HepG2 (cell line): Measurements from ENCODE around the gene PROX1. TPM values are rescaled to one million over a fixed set of nuclear protein-coding genes. Genes with fewer than 3 reads are reported as not detected.
A peak's percentile ranks its signal among the peaks of the same experiment; 100 is the strongest.

Experiments used
- ATAC-seq: fragments of 200-7000 bp; cut with Tn5 transposase; 3 replicates; pipeline ENCODE4 v1.9.1; 2020; ENCODE audit warnings: mild to moderate bottlenecking, moderate library complexity
- BruUV-seq: library from RNA; stranded (reverse); fragments of 400-500 nt; replicated peaks from 2 replicates; lab custom pipeline; 2021; lab: Mats Ljungman, UMichigan
- CTCF ChIA-PET: fragments of 300-600 bp; formaldehyde crosslinking; extraction: SDS; loops from one replicate; lab custom pipeline; 2021; ENCODE audit warnings: low total read pairs, inconsistent platforms, low intra/inter-chr PET ratio; lab: Yijun Ruan, JAX
- POLR2A ChIA-PET: fragments of 350-600 bp; sonication (Branson Sonifier 250); formaldehyde crosslinking; loops from one replicate; lab custom pipeline; 2020; ENCODE audit warnings: antibody characterized with exemption, inconsistent platforms; lab: Yijun Ruan, JAX
- DNase-seq: peaks from one replicate; pipeline ENCODE4 v3.0.0-alpha.2; 2015; ENCODE audit warnings: low spot score
- FAIRE-seq: peaks from 3 replicates; lab custom pipeline; 2011; peaks lifted over from hg19 to GRCh38; lab: Jason Lieb, UNC
- H2AFZ ChIP-seq: one replicate; pipeline ENCODE4 v1.6.1; 2011; ENCODE audit warnings: low read length, inconsistent platforms
- H3K27ac ChIP-seq: fragments of 300-600 bp; 3 replicates; pipeline ENCODE4 v1.8.0; 2011; ENCODE audit warnings: mixed run types, mild to moderate bottlenecking, mixed read lengths, low read length, inconsistent platforms; ENCODE audit not compliant: insufficient read depth; ENCODE audit errors: extremely low read length
- H3K27me3 ChIP-seq, 2 experiments: fragments of 200-600 bp in 1 of 2; 2 replicates in 1 of 2; 3 replicates in 1 of 2; pipeline versions ENCODE4 v1.6.0 to v1.8.0; 2011; ENCODE audit warnings: low read length in 2 of 2, mild to moderate bottlenecking in 2 of 2, moderate library complexity in 2 of 2, inconsistent platforms in 1 of 2; ENCODE audit not compliant: insufficient read depth in 2 of 2, control insufficient read depth in 1 of 2
- H3K36me3 ChIP-seq, 2 experiments: fragments of 200-600 bp in 1 of 2; replicated peaks in 1 of 2; 2 replicates in 1 of 2; 3 replicates in 1 of 2; pipeline versions ENCODE4 v1.5.1 to v1.8.0; 2011; ENCODE audit warnings: low read length in 2 of 2, inconsistent platforms in 1 of 2; ENCODE audit not compliant: insufficient read depth in 2 of 2, control insufficient read depth in 1 of 2
- H3K4me1 ChIP-seq: 2 replicates; pipeline ENCODE4 v1.5.1; 2012; ENCODE audit warnings: low read length, inconsistent platforms; ENCODE audit not compliant: insufficient read depth
- H3K4me2 ChIP-seq: 2 replicates; pipeline ENCODE4 v1.6.0; 2011; ENCODE audit warnings: low read depth, low read length, inconsistent platforms
- H3K4me3 ChIP-seq, 3 experiments: fragments of 200-600 bp in 1 of 3; sonication (generic), shearing (Covaris generic) in 1 of 3; replicated peaks in 1 of 3; 2 replicates each; pipeline ENCODE4 v1.5.1; 2011 to 2016; ENCODE audit warnings: low read length in 3 of 3, inconsistent platforms in 2 of 3, low read depth in 2 of 3, mild to moderate bottlenecking in 2 of 3, control low read depth in 1 of 3, mixed read lengths in 1 of 3; ENCODE audit not compliant: insufficient read depth in 1 of 3
- H3K79me2 ChIP-seq: one replicate; pipeline ENCODE4 v1.6.1; 2011; ENCODE audit warnings: low read length, inconsistent platforms; ENCODE audit not compliant: insufficient read depth
- H3K9ac ChIP-seq: 2 replicates; pipeline ENCODE4 v1.6.0; 2011; ENCODE audit warnings: mild to moderate bottlenecking, low read depth, low read length, inconsistent platforms; ENCODE audit not compliant: insufficient read depth
- H3K9me3 ChIP-seq: 2 replicates; pipeline ENCODE4 v1.5.1; 2012; ENCODE audit warnings: mild to moderate bottlenecking, low read length
- H4K20me1 ChIP-seq: 2 replicates; pipeline ENCODE4 v1.6.0; 2011; ENCODE audit warnings: inconsistent platforms, mild to moderate bottlenecking, low read length, moderate library complexity; ENCODE audit not compliant: insufficient read depth
- BRCA1 ChIP-seq: sonication (generic); formaldehyde crosslinking; IDR thresholded peaks from 2 replicates; pipeline ENCODE4 v1.4.0; 2020; ENCODE audit warnings: missing genetic modification reagents
- CREB1 ChIP-seq, 2 experiments: fragments of 450-650 bp in 1 of 2; IDR thresholded peaks; 2 replicates each; pipeline ENCODE4 v1.6.1; 2016 to 2017; ENCODE audit warnings: control low read depth in 1 of 2, mild to moderate bottlenecking in 1 of 2, missing compliant biosample characterization in 1 of 2, missing genetic modification characterization in 1 of 2
- UBTF ChIP-seq: sonication (generic); formaldehyde crosslinking; IDR thresholded peaks from 2 replicates; pipeline ENCODE4 v1.4.0; 2020; ENCODE audit warnings: mild to moderate bottlenecking, missing genetic modification reagents
- ZNF101 ChIP-seq: sonication (generic); formaldehyde crosslinking; IDR thresholded peaks from 2 replicates; pipeline ENCODE4 v1.4.0; 2020; ENCODE audit warnings: mild to moderate bottlenecking, low read depth, missing genetic modification reagents, borderline replicate concordance
- ZNF12 ChIP-seq: sonication (generic); formaldehyde crosslinking; IDR thresholded peaks from 2 replicates; pipeline ENCODE4 v1.5.0; 2020; ENCODE audit warnings: missing genetic modification reagents
- ZNF317 ChIP-seq: sonication (generic); formaldehyde crosslinking; IDR thresholded peaks from 2 replicates; pipeline ENCODE4 v1.5.0; 2020; ENCODE audit warnings: mild to moderate bottlenecking, missing genetic modification reagents
- ZNF44 ChIP-seq: sonication (generic); formaldehyde crosslinking; IDR thresholded peaks from 2 replicates; pipeline ENCODE4 v1.5.1; 2020; ENCODE audit warnings: mild to moderate bottlenecking, missing genetic modification reagents
- ZNF510 ChIP-seq: sonication (generic); formaldehyde crosslinking; IDR thresholded peaks from 2 replicates; pipeline ENCODE4 v1.4.0; 2020; ENCODE audit warnings: low read depth, mild to moderate bottlenecking, missing genetic modification reagents
- ZNF589 ChIP-seq: sonication (generic); formaldehyde crosslinking; conservative IDR thresholded peaks from 2 replicates; pipeline ENCODE4 v1.8.0; 2022; ENCODE audit warnings: mild to moderate bottlenecking, moderate library complexity, missing genetic modification reagents
- ZNF781 ChIP-seq: sonication (generic); formaldehyde crosslinking; IDR thresholded peaks from 2 replicates; pipeline ENCODE4 v1.5.1; 2020; ENCODE audit warnings: borderline replicate concordance, mild to moderate bottlenecking, missing genetic modification reagents; ENCODE audit errors: not compliant biosample characterization
- WGBS: methylation state at CpG from one replicate; pipeline ENCODE4 v1.1.6; 2017; ENCODE audit warnings: low lambda C conversion rate; 5-methylcytosine and 5-hydroxymethylcytosine counted together
- in situ Hi-C: cut with HindIII; loops from 2 replicates; pipeline ENCODE4 v1.10.0; 2017; ENCODE audit warnings: low pct_unique_long_range_greater_than_20kb; ENCODE audit not compliant: extremely low pct_ligation_motif_present
- intact Hi-C: fragments of 100-400 bp; cut with micrococcal nuclease; formaldehyde crosslinking; loops from one replicate; pipeline ENCODE4 v1.10.0; 2022; ENCODE audit not compliant: unreplicated experiment
- polyA plus RNA-seq, 8 experiments: library from polyadenylated mRNA; depleted of rRNA in 3 of 8; stranded (reverse) in 7 of 8; unstranded in 1 of 8; fragments of >200 nt; fragmentation: Illumina TruSeq in 4 of 8; extraction: Trizol in 4 of 8; gene quantifications; 2 replicates each; pipeline versions ENCODE4 v1.2.1 to v1.2.3, GENCODE V29; 2011 to 2016; ENCODE audit warnings: low read depth in 4 of 8, missing spikeins in 1 of 8, mixed read lengths in 1 of 8; ENCODE audit not compliant: insufficient read depth in 1 of 8
- total RNA-seq, 5 experiments: library from RNA; depleted of rRNA; stranded (reverse); fragments of >200 nt; fragmentation: Illumina TruSeq; extraction: Trizol; gene quantifications; 2 replicates each; pipeline ENCODE4 v1.2.3, GENCODE V29; 2016; ENCODE audit warnings: low read depth in 1 of 5

Gene PROX1
- total and polyA plus RNA-seq, 2 of the 13 experiments (the other 11 are each of a cell fraction or from before 2014, with no cell fraction given) = 12.3 to 30.2 TPM

DNA sequence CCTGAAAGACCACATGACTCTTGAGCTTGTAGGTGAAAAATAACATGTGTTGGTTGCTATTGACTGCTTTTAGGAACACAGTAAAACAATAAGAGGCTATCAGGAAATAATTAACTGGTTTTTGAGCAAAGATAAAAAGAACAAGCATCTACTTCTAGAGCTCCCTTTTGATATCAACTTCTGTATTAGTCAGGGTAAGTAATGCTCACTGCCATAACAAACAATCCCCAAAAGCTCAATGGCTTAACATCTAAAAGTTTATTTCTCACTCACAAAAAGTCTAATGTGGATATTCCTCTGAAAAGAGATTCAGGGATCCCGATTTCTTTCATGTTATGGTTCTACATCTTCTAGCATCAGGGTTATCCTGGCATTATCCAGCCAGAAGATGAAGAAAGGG, 25.3 kb upstream of the PROX1 start:
- intact Hi-C loops (no loop called here), in situ Hi-C loops (no loop called here)
- H3K27ac ChIP-seq = no peak overlapping the region
- peaks cover 6% of the 10 kb centered on the region; the same call in 1 of the 2 replicates for H3K9me3 ChIP-seq
- ATAC-seq (no peak), DNase-seq (no peak)
- H3K79me2 ChIP-seq = no peaks in the 10 kb centered on the region
- BruUV-seq = no TSS peak
- H2AFZ ChIP-seq = no peak overlapping the region
- H3K4me3 ChIP-seq = no peak overlapping the region
- POLR2A ChIA-PET = no interaction called here
- no peak overlapping the region for H3K4me2 ChIP-seq
- TF ChIP-seq ZNF101 (CRISPR knock-in tag) (no peak), ZNF12 (CRISPR knock-in tag) (peak; percentile 98)
- TF ChIP-seq, all 625 proteins: peak for 1
- Histone ChIP-seq H3K4me1 (peaks cover 43% of the 10 kb centered on the region), H4K20me1 (no peaks in the 10 kb centered on the region), H3K36me3 (no peaks in the 10 kb centered on the region), H3K9ac (no peak overlapping the region), H3K27me3 (no peaks in the 10 kb centered on the region)
- CTCF ChIA-PET = no interaction called here
- no peak for FAIRE-seq
- WGBS = 100% methylated on average over 1 of the region's 1 CpG

GRCh38 chr1:213966122-213966521, 21.7 kb upstream of the PROX1 start:
- H3K27ac ChIP-seq = no peak overlapping the region
- in situ Hi-C loops = no loop called here
- no peaks in the 10 kb centered on the region for H3K79me2 ChIP-seq
- ATAC-seq (no peak), DNase-seq (no peak), FAIRE-seq (peak; percentile 12)
- H3K9ac ChIP-seq = no peak overlapping the region
- H3K4me2 ChIP-seq = no peak overlapping the region
- no TSS peak for BruUV-seq
- peaks cover 7% of the 10 kb centered on the region for H3K4me1 ChIP-seq
- H3K36me3 ChIP-seq = no peaks in the 10 kb centered on the region
- TF ChIP-seq BRCA1 (no peak), UBTF (CRISPR knock-in tag) (no peak), ZNF317 (CRISPR knock-in tag) (no peak), ZNF589 (no peak), CREB1 (IDR thresholded peaks at IDR 0.05) (no peak), CREB1 (CRISPR knock-in tag; IDR thresholded peaks at IDR 0.05) (no peak), ZNF781 (no peak), ZNF44 (no peak), ZNF510 (CRISPR knock-in tag) (no peak)
- peaks cover 6% of the 10 kb centered on the region; the same call in 1 of the 2 replicates for H3K9me3 ChIP-seq
- 93% methylated on average over 5 of the region's 5 CpGs for WGBS
- no peak overlapping the region for H3K4me3 ChIP-seq
- H4K20me1 ChIP-seq = no peaks in the 10 kb centered on the region
- POLR2A ChIA-PET = no interaction called here
- no peaks in the 10 kb centered on the region for H3K27me3 ChIP-seq
- intact Hi-C loops = no loop called here
- CTCF ChIA-PET = no interaction called here
- H2AFZ ChIP-seq = no peak overlapping the region
